ENCODE measurements around the gene OR3A2.
"Not testable (repeated sequence)": the region's sequence is repeated elsewhere in the genome, so short reads cannot be mapped to it uniquely, and the experiment has no call there.

The OR3A2 gene

DNA sequence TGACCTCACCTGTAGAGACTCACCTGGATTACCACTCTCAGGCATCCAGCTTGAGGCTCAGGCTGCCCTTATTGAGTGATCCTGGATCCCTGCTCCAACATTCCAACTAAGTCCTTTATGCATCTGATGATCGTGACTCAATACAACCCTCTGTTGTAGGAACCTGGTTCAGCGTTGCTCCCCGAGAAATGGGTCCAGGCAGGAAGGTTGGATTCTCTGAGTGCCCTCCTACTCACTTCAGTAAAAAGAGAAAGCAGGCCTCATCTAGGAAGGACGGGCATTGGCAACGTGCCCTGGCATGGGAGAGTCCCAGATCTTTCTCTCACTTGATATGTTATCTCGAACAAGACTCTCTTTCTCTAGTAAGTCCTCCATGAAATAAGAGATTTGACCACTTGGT, 87.8 kb downstream of the OR3A2 start, which contains the start of gene OR3A1:
OR3A1 (minus strand) TSS at position 101 of the 400 bp plus-strand sequence. CDS start 5,778 bp downstream, outside the sequence.
- Histone ChIP-seq H3K27me3 (ENCODE audit: control insufficient read depth in 5 of 5, insufficient read depth in 4 of 5, low read length in 5 of 5) (no peaks in the 10 kb centered on the region), H3K36me3 (ENCODE audit: control insufficient read depth in 5 of 5, insufficient read depth in 5 of 5, low read length in 5 of 5) (no peaks in the 10 kb centered on the region), H3K9me3 (ENCODE audit: control insufficient read depth in 5 of 5, low read length in 5 of 5) (peaks cover 0 to 3% (median 0%) of the 10 kb centered on the region in 5 donors), H3K9ac (ENCODE audit: low read length in 5 of 5) (no peak within 1 kb of the TSS), H3K4me3 (ENCODE audit: low read depth in 1 of 5, low read length in 5 of 5) (no peak within 1 kb of the TSS), H3K4me1 (ENCODE audit: control insufficient read depth in 5 of 5, insufficient read depth in 5 of 5, low read length in 5 of 5) (no peaks in the 10 kb centered on the region), H3K27ac (ENCODE audit: low read depth, low read length) (no peak within 1 kb of the TSS)

DNA sequence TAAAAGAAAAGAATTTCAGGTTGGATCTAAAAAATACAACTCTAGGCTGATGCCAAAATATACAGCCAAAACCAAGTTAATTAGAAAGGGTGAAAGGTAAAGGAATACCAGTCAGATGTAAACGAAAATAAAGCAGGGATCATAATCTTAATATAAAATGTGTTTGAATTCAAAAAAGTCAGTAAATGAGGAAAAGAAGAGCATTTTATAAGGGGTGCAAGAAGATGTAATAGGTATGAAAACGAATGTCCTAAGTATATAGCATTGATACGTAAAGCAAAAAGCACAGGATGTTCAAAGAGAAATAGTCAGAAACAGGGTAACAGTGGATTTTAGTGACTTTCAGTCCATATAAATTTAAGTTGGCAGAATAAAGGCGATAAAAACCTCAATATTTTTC, 90.5 kb downstream of the OR3A2 start:
- Histone ChIP-seq H3K27me3 (ENCODE audit: control insufficient read depth in 5 of 5, insufficient read depth in 4 of 5, low read length in 5 of 5) (peaks cover 0 to 2% (median 0%) of the 10 kb centered on the region in 5 donors), H3K4me3 (ENCODE audit: low read depth in 1 of 5, low read length in 5 of 5) (no peak overlapping the region), H3K27ac (ENCODE audit: low read depth, low read length) (no peak overlapping the region), H3K4me1 (ENCODE audit: control insufficient read depth in 5 of 5, insufficient read depth in 5 of 5, low read length in 5 of 5) (no peaks in the 10 kb centered on the region), H3K9me3 (ENCODE audit: control insufficient read depth in 5 of 5, low read length in 5 of 5) (no peaks in the 10 kb centered on the region), H3K36me3 (ENCODE audit: control insufficient read depth in 5 of 5, insufficient read depth in 5 of 5, low read length in 5 of 5) (no peaks in the 10 kb centered on the region), H3K9ac (ENCODE audit: low read length in 5 of 5) (no peak overlapping the region)

DNA sequence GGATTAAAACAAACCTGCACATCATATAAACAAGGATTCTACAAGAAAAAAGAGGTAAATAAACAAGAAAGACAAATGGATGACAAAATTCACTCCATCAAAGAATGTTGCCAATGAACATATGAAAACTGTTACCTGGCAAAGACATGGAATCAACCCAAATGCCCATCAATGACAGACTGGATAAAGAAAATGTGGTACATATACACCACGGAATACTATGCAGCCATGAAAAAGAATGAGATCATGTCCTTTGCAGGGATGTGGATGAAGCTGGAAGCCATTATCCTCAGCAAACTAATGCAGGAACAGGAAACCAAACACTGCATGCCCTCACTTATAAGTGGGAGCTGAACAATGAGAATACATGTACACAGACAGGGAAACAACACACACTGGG, 92.6 kb downstream of the OR3A2 start:
- H3K9me3 ChIP-seq (ENCODE audit: control insufficient read depth in 5 of 5, low read length in 5 of 5); H3K4me1 ChIP-seq (ENCODE audit: control insufficient read depth in 5 of 5, insufficient read depth in 5 of 5, low read length in 5 of 5); H3K27ac ChIP-seq (ENCODE audit: low read depth, low read length); H3K27me3 ChIP-seq (ENCODE audit: control insufficient read depth in 5 of 5, insufficient read depth in 4 of 5, low read length in 5 of 5); H3K9ac ChIP-seq (ENCODE audit: low read length in 5 of 5); H3K4me3 ChIP-seq (ENCODE audit: low read depth in 1 of 5, low read length in 5 of 5); H3K36me3 ChIP-seq (ENCODE audit: control insufficient read depth in 5 of 5, insufficient read depth in 5 of 5, low read length in 5 of 5): not testable (repeated sequence)

DNA sequence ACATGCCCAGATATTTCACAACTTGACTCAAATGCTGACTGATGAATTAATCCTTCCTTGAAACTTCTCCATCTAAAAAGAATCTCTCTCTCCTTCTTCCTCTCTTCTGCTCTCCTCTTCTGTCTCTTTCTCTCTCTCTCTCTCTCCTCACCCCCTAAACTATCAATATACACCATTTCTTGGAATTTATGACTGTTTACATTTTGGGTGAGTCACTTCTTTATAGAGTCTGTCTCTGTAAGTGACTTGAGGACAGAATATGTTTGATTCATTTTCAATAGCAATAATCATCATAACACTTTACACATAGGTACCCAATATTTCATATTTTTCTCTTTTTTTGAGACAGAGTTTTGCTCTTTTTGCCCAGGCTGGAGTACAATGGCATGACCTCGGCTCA, 103.2 kb downstream of the OR3A2 start:
- Histone ChIP-seq H3K4me1 (ENCODE audit: control insufficient read depth in 5 of 5, insufficient read depth in 5 of 5, low read length in 5 of 5) (no peaks in the 10 kb centered on the region), H3K4me3 (ENCODE audit: low read depth in 1 of 5, low read length in 5 of 5) (no peak overlapping the region), H3K27me3 (ENCODE audit: control insufficient read depth in 5 of 5, insufficient read depth in 4 of 5, low read length in 5 of 5) (no peaks in the 10 kb centered on the region), H3K36me3 (ENCODE audit: control insufficient read depth in 5 of 5, insufficient read depth in 5 of 5, low read length in 5 of 5) (no peaks in the 10 kb centered on the region), H3K9ac (ENCODE audit: low read length in 5 of 5) (no peak overlapping the region), H3K9me3 (ENCODE audit: control insufficient read depth in 5 of 5, low read length in 5 of 5) (no peaks in the 10 kb centered on the region), H3K27ac (ENCODE audit: low read depth, low read length) (no peak overlapping the region)

DNA sequence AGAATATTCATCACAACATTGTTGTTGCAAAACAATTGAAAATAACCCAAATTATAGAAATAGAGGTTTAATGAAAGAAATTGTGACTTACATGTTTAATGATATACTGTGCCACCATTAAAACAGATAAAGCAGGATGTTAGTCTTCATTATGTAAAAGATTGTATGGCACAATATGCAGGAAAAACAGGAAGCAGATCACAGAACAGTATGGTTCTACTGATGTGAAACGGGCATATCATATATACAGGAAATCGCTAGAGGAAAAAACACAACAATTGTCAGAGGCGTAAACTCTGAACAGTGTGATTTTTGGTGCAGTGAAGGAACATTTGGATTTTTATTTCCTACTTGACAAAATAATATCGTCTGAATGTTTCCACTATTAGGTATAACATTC, 110.0 kb downstream of the OR3A2 start:
- Histone ChIP-seq H3K9ac (ENCODE audit: low read length in 5 of 5) (no peak overlapping the region), H3K36me3 (ENCODE audit: control insufficient read depth in 5 of 5, insufficient read depth in 5 of 5, low read length in 5 of 5) (no peaks in the 10 kb centered on the region), H3K9me3 (ENCODE audit: control insufficient read depth in 5 of 5, low read length in 5 of 5) (peaks cover 0 to 10% (median 6%) of the 10 kb centered on the region in 5 donors), H3K4me1 (ENCODE audit: control insufficient read depth in 5 of 5, insufficient read depth in 5 of 5, low read length in 5 of 5) (no peaks in the 10 kb centered on the region), H3K4me3 (ENCODE audit: low read depth in 1 of 5, low read length in 5 of 5) (no peak overlapping the region), H3K27me3 (ENCODE audit: control insufficient read depth in 5 of 5, insufficient read depth in 4 of 5, low read length in 5 of 5) (no peaks in the 10 kb centered on the region), H3K27ac (ENCODE audit: low read depth, low read length) (no peak overlapping the region)

DNA sequence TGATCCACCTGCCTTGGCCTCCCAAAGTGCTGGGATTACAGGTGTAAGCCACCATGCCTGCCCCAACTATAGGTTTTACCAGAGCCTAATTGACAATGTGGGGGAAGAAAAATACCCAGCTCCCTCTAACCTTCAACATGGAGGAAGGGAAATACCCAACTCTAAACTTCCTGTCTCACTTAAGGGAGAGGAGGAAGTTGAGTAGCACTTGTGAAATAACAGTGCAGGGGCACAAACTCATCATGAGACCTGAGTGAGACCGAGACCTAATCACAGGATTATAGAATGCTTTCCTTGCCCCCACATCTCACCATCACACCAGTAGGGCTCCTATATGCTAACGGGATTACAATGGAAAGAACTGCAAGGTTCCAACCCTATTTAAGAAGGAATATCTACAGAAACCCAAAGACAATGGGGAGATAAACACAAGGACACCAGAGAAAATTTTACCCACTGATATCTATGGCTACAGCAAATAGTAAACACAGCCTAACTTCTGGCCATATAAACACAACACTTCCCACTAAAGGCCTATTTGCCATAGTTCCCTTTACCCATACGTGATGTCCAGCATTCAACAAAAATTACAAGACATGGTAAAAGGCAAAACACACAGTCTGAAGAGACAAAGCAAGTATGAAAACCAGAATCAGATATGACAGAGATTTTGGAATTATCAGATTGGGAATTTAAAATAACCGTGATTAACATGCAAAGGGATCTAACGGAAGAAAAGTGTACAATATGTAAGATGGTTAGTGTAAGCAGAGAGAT, 114.8 kb downstream of the OR3A2 start:
- Histone ChIP-seq H3K9ac (ENCODE audit: low read length in 5 of 5) (no peak overlapping the region), H3K4me1 (ENCODE audit: control insufficient read depth in 5 of 5, insufficient read depth in 5 of 5, low read length in 5 of 5) (no peaks in the 10 kb centered on the region), H3K9me3 (ENCODE audit: control insufficient read depth in 5 of 5, low read length in 5 of 5) (peaks cover 0 to 10% (median 7%) of the 10 kb centered on the region in 5 donors), H3K4me3 (ENCODE audit: low read depth in 1 of 5, low read length in 5 of 5) (no peak overlapping the region), H3K27ac (ENCODE audit: low read depth, low read length) (no peak overlapping the region), H3K27me3 (ENCODE audit: control insufficient read depth in 5 of 5, insufficient read depth in 4 of 5, low read length in 5 of 5) (peaks cover 0 to 4% (median 0%) of the 10 kb centered on the region in 5 donors), H3K36me3 (ENCODE audit: control insufficient read depth in 5 of 5, insufficient read depth in 5 of 5, low read length in 5 of 5) (no peaks in the 10 kb centered on the region)

DNA sequence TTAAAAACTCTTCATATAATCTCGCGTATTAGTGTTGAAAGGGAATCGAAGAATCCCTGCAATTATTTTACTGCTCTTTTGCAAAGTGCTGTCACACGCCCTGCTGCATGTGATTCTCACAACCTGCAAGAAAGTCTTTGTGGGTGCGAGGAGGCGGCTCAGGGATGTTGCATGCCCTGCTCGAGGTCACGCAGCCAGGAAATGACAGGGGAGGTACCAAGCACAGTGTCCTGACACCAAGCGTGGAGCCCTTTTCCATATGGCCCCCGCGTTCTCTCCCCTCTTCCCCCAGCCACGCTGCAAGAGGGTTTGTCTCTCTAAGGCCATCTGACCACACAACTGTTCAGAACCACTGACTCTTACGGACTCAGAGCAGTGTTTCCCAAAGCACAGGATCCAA, 125.5 kb downstream of the OR3A2 start:
- H3K27ac ChIP-seq (ENCODE audit: low read depth, low read length): no peak overlapping the region
- H3K36me3 ChIP-seq (ENCODE audit: control insufficient read depth in 5 of 5, insufficient read depth in 5 of 5, low read length in 5 of 5): no peaks in the 10 kb centered on the region
- H3K4me1 ChIP-seq (ENCODE audit: control insufficient read depth in 5 of 5, insufficient read depth in 5 of 5, low read length in 5 of 5): no peaks in the 10 kb centered on the region
- H3K27me3 ChIP-seq (ENCODE audit: control insufficient read depth in 5 of 5, insufficient read depth in 4 of 5, low read length in 5 of 5): no peaks in the 10 kb centered on the region
- no peak overlapping the region for H3K9ac ChIP-seq (ENCODE audit: low read length in 5 of 5)
- no peaks in the 10 kb centered on the region for H3K9me3 ChIP-seq (ENCODE audit: control insufficient read depth in 5 of 5, low read length in 5 of 5)
- no peak overlapping the region for H3K4me3 ChIP-seq (ENCODE audit: low read depth in 1 of 5, low read length in 5 of 5)

DNA sequence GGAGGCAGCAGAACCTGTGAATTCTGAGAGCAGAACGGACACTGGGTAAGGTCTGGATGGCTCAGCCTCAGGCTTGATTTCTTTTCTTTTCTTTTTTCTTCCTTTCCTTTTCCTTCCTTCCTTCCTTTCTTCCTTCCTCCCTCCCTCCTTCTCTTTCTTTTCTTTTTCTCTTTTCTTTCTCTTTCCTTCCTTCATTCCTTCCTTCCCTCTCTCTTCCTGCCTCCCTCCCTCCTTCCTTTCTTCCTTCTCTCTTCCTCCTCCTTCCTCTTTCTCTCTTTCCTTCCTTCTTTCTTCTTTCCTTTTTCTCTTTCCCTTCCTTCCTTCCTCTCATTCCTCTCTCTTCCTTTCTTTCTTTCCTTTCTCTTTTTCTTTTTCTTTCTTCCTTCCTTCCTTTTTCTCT, 125.9 kb downstream of the OR3A2 start:
- Histone ChIP-seq H3K4me1 (ENCODE audit: control insufficient read depth in 5 of 5, insufficient read depth in 5 of 5, low read length in 5 of 5) (no peaks in the 10 kb centered on the region), H3K27me3 (ENCODE audit: control insufficient read depth in 5 of 5, insufficient read depth in 4 of 5, low read length in 5 of 5) (no peaks in the 10 kb centered on the region), H3K9ac (ENCODE audit: low read length in 5 of 5) (no peak overlapping the region), H3K9me3 (ENCODE audit: control insufficient read depth in 5 of 5, low read length in 5 of 5) (no peaks in the 10 kb centered on the region), H3K4me3 (ENCODE audit: low read depth in 1 of 5, low read length in 5 of 5) (no peak overlapping the region), H3K36me3 (ENCODE audit: control insufficient read depth in 5 of 5, insufficient read depth in 5 of 5, low read length in 5 of 5) (no peaks in the 10 kb centered on the region), H3K27ac (ENCODE audit: low read depth, low read length) (no peak overlapping the region)

DNA sequence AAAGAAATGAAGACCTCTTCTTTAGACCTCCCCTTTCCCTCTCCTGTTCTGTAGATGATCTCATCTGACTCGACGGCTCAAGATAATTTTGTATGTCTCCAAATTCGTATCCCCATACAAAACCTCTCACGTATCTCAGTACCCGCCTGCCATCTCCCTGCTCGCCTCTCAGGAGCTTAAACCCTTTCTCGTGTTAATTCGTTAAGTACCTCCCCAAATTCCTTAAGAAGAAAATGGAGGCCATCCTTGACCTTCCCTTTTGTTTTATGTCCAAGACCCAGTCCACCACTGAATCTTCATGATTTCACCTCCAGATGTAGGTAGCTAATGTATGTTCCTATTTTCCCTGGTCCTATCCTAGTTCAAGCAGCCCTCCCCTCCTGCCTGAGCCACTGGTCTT, 129.5 kb downstream of the OR3A2 start:
- Histone ChIP-seq H3K4me3 (ENCODE audit: low read depth in 1 of 5, low read length in 5 of 5) (no peak overlapping the region), H3K36me3 (ENCODE audit: control insufficient read depth in 5 of 5, insufficient read depth in 5 of 5, low read length in 5 of 5) (no peaks in the 10 kb centered on the region), H3K27me3 (ENCODE audit: control insufficient read depth in 5 of 5, insufficient read depth in 4 of 5, low read length in 5 of 5) (no peaks in the 10 kb centered on the region), H3K9me3 (ENCODE audit: control insufficient read depth in 5 of 5, low read length in 5 of 5) (no peaks in the 10 kb centered on the region), H3K4me1 (ENCODE audit: control insufficient read depth in 5 of 5, insufficient read depth in 5 of 5, low read length in 5 of 5) (no peaks in the 10 kb centered on the region), H3K27ac (ENCODE audit: low read depth, low read length) (no peak overlapping the region), H3K9ac (ENCODE audit: low read length in 5 of 5) (no peak overlapping the region)

DNA sequence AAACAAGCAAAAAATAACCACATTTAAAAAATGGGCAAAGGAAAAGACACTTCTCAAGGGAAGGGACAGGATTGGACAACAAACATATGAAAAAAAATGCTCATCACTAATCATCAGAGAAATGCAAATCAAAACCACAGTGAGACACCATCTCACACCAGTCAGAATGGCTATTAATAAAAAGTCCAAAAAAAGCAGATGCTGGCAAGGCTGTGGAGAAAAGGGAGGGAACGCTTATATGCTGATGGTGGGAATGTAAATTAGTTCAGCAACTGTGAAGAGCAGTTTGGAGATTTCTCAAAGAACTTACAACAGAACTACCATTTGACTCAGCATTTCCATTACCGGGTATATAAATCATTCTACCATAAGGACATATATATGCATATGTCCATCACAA, 137.1 kb downstream of the OR3A2 start:
- not testable (repeated sequence) for H3K9ac ChIP-seq (ENCODE audit: low read length in 5 of 5); H3K4me3 ChIP-seq (ENCODE audit: low read depth in 1 of 5, low read length in 5 of 5); H3K4me1 ChIP-seq (ENCODE audit: control insufficient read depth in 5 of 5, insufficient read depth in 5 of 5, low read length in 5 of 5); H3K27ac ChIP-seq (ENCODE audit: low read depth, low read length); H3K36me3 ChIP-seq (ENCODE audit: control insufficient read depth in 5 of 5, insufficient read depth in 5 of 5, low read length in 5 of 5); H3K9me3 ChIP-seq (ENCODE audit: control insufficient read depth in 5 of 5, low read length in 5 of 5); H3K27me3 ChIP-seq (ENCODE audit: control insufficient read depth in 5 of 5, insufficient read depth in 4 of 5, low read length in 5 of 5)
